GM13976 (cell line): ENCODE measurements around the gene SLC35G6.
"Not testable (repeated sequence)": the region's sequence is repeated elsewhere in the genome, so short reads cannot be mapped to it uniquely, and the experiment has no call there.

Experiments used
- DNase-seq: peaks from one replicate; pipeline ENCODE4 v3.0.0; 2012; ENCODE audit warnings: low spot score
- CTCF ChIP-seq: IDR thresholded peaks from 2 replicates; pipeline ENCODE4 v1.5.1; 2012; ENCODE audit warnings: borderline replicate concordance, mild to moderate bottlenecking; ENCODE audit not compliant: insufficient read depth; ENCODE audit errors: extremely low read depth, missing control alignments, control extremely low read depth
- in situ Hi-C: fragments of 300-500 bp; cut with MboI; formaldehyde crosslinking; loops from one replicate; pipeline ENCODE4 v1.12.0; 2022; ENCODE audit warnings: low sequenced_read_pairs, mixed read lengths, inconsistent platforms; ENCODE audit not compliant: unreplicated experiment

Gene SLC35G6

DNA sequence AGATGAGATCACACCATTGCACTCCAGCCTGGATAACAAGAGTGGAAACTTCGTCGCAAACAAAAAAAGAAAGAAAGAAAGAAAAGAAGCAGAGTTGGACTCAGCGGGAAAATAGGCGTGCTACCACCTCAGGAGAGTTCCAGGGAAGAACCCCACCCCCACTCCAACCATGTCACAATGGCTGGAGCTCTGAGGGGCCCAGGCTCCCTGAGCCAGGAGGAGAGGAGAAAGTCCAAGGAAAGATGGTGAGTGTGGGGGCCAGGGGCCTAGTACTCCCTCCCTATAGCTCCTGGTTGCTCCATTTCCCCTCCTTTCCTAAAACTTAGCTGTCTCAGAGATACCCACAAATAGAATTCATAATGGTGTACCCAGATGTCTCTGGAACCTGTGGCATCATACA is at the start of gene SLC35G6:
Gene SLC35G6 (plus strand): TSS at position 172 of the 400 bp plus-strand sequence. CDS start 71 bp downstream, at position 243.
- in situ Hi-C loops, DNase-seq: not testable (repeated sequence)

DNA sequence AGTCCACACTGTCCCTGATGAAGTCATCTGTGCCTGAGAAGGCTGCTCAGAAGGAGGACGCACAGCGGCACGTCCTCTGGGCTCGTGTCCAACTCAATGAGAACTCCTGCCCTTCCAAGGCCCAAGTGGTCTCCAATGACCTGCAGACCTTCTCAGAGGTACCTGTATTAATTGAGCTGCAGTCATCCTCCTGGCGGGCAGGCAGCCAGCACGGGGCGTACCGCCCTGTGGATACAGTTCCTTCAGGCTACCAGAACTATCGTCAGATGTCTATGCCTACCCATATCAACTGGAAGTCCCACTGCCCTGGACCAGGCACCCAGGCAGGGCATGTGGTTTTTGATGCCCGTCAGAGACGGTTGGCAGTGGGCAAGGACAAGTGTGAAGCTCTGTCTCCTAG is 49.0 kb upstream of the SLC35G6 start:
- DNase-seq = no peak
- in situ Hi-C loops = no loop called here
- no peak for TF ChIP-seq CTCF

GRCh38 chr17:7435676-7436555 is 45.3 kb upstream of the SLC35G6 start:
- in situ Hi-C loops = no loop called here
- DNase-seq = peak; percentile 66
- TF ChIP-seq CTCF = peak; percentile 16

DNA sequence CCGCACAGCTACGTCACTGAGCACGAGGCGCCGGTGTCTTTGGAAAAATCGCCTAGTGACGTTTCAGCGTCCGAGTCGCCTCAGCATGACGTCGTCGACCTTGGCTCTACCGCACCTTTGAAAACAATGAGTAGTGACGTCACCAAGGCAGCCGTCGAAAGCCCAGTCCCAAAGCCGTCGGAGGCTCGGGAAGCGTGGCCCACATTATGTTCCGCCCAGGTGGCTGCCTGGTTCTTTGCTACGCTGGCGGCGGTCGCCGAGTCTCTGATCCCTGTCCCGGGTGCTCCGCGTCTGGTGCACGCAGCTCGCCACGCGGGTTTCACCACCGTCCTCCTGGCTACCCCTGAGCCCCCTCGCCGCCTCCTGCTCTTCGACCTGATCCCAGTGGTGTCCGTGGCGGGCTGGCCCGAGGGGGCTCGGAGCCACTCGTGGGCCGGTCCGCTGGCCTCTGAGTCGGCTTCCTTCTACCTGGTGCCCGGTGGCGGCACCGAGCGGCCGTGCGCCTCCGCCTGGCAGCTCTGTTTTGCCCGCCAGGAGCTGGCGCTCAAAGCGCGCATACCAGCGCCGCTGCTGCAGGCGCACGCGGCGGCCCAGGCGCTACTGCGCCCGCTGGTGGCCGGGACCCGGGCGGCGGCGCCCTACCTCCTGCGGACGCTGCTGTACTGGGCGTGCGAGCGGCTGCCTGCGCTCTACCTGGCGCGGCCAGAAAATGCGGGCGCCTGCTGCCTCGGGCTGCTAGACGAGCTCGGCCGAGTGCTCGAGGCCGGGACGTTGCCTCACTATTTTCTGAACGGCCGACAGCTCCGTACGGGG is 44.5 kb upstream of the SLC35G6 start:
- peak; percentile 78 for DNase-seq
- in situ Hi-C loops = no loop called here

DNA sequence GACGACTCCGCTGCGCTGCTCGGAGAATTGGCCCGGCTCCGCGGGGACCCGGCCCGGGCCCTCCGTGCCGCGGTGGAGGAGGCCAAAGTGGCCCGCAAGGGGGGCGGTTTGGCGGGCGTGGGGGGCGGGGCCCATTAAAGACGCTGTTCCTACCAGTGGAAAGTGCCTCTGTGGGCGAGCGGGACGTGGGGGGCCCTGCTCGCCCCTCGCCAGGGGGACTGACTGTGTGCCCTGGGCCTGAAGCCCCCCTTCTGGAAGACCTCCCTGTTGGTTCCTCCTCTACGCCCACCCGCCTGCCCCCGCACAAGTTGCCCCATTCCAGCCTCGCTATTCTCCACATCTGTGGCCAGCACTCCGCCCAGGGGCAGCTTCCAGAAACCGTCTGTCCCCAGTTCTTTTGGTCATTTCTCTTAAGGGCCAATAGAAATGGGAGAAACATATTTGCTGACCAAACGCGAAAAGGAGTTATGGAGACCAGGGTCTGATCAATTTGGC is 43.8 kb upstream of the SLC35G6 start:
- in situ Hi-C loops = no loop called here

More for the DNA sequence above, 44.5 kb upstream of the SLC35G6 start:
- peak; percentile 68 for TF ChIP-seq CTCF

GRCh38 chr17:7437950-7438614 is 43.2 kb upstream of the SLC35G6 start:
- no peak for DNase-seq

More for the DNA sequence above, 43.8 kb upstream of the SLC35G6 start:
- no peak for DNase-seq
- no peak for TF ChIP-seq CTCF

More at GRCh38 chr17:7437950-7438614, 43.2 kb upstream of the SLC35G6 start:
- in situ Hi-C loops = no loop called here
- no peak for TF ChIP-seq CTCF
